Hypothalamus (tissue), 51 donors: ENCODE results near the gene ATP5PD.

Experiments
- DNase-seq, 51 donors: peaks; one replicate each; lab custom pipeline; 2025; lab: John Stamatoyannopoulos, UW

ATP5PD gene

GRCh38 chr17:75003070-75003956, 43.5 kb downstream of the ATP5PD start:
- no peak for DNase-seq

- no peak for DNase-seq
Measured at GRCh38 chr17:75001915-75002843, 44.6 kb downstream of the ATP5PD start.

DNA sequence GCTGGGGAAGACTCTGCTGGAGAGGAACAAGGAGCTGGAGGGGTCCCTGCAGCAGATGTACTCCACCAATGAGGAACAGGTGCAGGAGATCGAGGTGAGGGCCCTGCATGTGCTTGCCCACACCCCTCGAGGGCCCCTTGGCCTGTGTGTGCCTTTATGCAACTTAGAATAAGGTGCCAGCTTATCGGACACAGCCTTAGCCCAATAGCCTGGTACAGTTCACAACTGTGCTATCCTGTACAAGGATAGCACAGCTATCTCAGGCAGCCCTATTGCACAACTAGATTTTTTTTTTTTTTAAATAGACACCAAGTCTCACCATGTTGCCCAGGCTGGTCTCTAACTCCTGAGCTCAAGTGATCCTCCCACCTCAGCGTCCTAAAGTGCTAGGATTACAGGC, 47.2 kb downstream of the ATP5PD start:
- DNase-seq, result no peak

DNA sequence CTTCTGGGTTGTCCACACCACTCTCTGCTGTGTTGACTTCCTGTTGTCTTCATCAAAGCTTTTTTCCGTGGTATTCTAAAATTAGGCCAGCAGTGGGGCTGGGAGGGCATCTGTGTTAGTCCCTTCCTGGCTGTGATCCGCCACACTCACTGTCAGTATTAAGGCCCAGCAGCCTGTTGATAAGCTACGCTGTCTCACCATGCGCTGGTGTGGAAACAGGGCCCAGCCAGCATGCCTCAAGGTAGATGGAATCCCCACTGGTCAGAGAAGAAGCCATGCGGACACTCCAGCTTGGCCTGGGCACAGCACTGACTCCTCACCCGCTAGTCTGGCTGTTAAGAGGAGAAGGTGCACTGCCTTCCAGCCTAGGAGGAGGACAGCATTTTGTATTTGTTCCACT, 48.0 kb downstream of the ATP5PD start:
- DNase-seq, result no peak

DNA sequence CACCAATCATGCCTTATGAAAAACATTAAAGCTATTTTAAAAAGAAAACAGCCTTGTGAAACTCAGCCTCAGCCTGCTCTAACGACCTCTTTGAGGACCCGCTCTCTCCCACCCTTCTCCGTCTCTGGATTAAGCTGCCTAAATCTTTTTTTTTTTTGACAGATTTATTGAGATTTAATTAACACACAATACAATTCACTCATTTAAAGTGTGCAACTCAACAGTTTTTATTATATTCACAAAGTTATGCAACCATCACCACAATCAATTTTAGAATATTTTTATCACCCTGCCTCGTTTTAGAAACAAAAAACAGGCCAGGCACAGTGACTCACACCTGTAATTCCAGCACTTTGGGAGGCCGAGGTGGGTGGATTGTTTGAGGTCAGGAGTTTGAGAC, 50.9 kb downstream of the ATP5PD start:
- DNase-seq, result no peak

DNA sequence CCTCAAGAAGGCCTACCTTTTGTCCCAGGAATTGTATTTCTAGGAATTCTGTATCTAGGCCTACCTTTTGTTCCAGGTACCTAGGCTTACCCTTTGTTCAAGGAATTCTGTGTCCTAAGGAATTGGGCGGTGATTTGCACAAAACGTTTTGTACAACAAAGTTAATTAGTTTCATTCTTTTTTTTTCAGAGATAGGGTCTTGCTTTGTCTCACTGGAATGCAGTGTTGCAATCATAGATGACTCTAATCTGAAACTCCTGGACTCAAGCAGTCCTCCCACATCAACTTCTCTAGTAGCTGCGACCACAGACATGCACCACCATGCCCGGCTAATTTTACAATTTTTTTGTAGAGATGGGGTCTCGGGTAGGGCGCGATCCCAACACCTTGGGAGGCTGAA, 52.3 kb downstream of the ATP5PD start:
- DNase-seq, result no peak

DNA sequence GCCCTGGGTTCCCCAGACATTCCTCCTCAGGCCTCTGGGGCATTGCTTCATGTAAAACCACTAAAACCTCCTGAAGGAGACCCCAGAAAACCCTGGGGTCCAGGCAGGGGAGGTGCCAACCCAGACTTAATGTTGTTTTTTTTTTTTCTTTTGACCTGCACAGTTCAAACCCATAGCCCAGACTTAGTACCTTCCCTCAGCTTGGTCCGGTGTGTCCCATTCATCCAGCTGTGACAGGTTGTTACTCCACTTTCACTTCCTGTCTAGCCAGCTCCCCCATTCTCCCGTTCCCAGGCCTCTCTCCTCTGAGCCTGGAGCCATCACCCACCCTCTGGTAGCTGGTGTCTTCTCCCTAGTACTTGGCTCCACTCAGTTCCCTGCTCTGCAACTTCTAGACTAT, 54.5 kb downstream of the ATP5PD start:
- DNase-seq, result no peak

- DNase-seq, result no peak
Measured at GRCh38 chr17:74990581-74991105, 56.1 kb downstream of the ATP5PD start.
